HepG2 (cell line): ENCODE measurements around the gene RABEP2. TPM values are rescaled to one million over a fixed set of nuclear protein-coding genes. Genes with fewer than 3 reads are reported as not detected.

Experiments
- MIER2 ChIP-seq: IDR thresholded peaks from 2 replicates; pipeline ENCODE4 v1.6.1; 2016; ENCODE audit warnings: missing biosample characterization, missing genetic modification reagents
- PPARG ChIP-seq: conservative IDR thresholded peaks from 2 replicates; pipeline ENCODE4 v1.6.1; 2016; ENCODE audit warnings: missing biosample characterization, missing genetic modification reagents
- REL ChIP-seq: sonication (generic); formaldehyde crosslinking; conservative IDR thresholded peaks from 2 replicates; pipeline ENCODE4 v1.8.0; 2022; ENCODE audit warnings: mild to moderate bottlenecking, missing genetic modification reagents, moderate library complexity
- TEAD3 ChIP-seq: optimal IDR thresholded peaks from 2 replicates; pipeline ENCODE3; 2016; ENCODE audit warnings: borderline replicate concordance
- TFE3 ChIP-seq: IDR thresholded peaks from 2 replicates; pipeline ENCODE4 v1.6.1; 2016
- ZGPAT ChIP-seq: IDR thresholded peaks from 2 replicates; pipeline ENCODE4 v1.6.1; 2016; ENCODE audit warnings: mild to moderate bottlenecking
- ZMYM3 ChIP-seq: sonication (generic); formaldehyde crosslinking; IDR thresholded peaks from 2 replicates; pipeline ENCODE4 v1.5.1; 2020; ENCODE audit warnings: mild to moderate bottlenecking, missing genetic modification reagents
- ZNF382 ChIP-seq: sonication (generic); formaldehyde crosslinking; IDR thresholded peaks from 2 replicates; pipeline ENCODE4 v1.5.0; 2020; ENCODE audit warnings: missing genetic modification reagents, mild to moderate bottlenecking, borderline replicate concordance
- ZNF761 ChIP-seq: sonication (generic); formaldehyde crosslinking; conservative IDR thresholded peaks from 2 replicates; pipeline ENCODE4 v1.4.0; 2020; ENCODE audit warnings: mild to moderate bottlenecking, missing genetic modification reagents
- polyA plus RNA-seq, 8 experiments: library from polyadenylated mRNA; depleted of rRNA in 3 of 8; stranded (reverse) in 7 of 8; unstranded in 1 of 8; fragments of >200 nt; fragmentation: Illumina TruSeq in 4 of 8; extraction: Trizol in 4 of 8; gene quantifications; 2 replicates each; pipeline versions ENCODE4 v1.2.1 to v1.2.3, GENCODE V29; 2011 to 2016; ENCODE audit warnings: low read depth in 4 of 8, missing spikeins in 1 of 8, mixed read lengths in 1 of 8; ENCODE audit not compliant: insufficient read depth in 1 of 8
- total RNA-seq, 5 experiments: library from RNA; depleted of rRNA; stranded (reverse); fragments of >200 nt; fragmentation: Illumina TruSeq; extraction: Trizol; gene quantifications; 2 replicates each; pipeline ENCODE4 v1.2.3, GENCODE V29; 2016; ENCODE audit warnings: low read depth in 1 of 5
- TF ChIP-seq, protein P1 (sequence below): sonication (generic); formaldehyde crosslinking; IDR thresholded peaks from 2 replicates; pipeline ENCODE4 v1.4.0; 2020; ENCODE audit warnings: missing genetic modification reagents, borderline replicate concordance
- TF ChIP-seq, protein P2 (sequence below): sonication (generic); formaldehyde crosslinking; IDR thresholded peaks from 2 replicates; pipeline ENCODE4 v1.9.0; 2021; ENCODE audit warnings: mild to moderate bottlenecking, missing genetic modification reagents
- TF ChIP-seq, protein P3 (sequence below): sonication (generic); formaldehyde crosslinking; IDR thresholded peaks from 2 replicates; pipeline ENCODE4 v1.8.0; 2022; ENCODE audit warnings: mild to moderate bottlenecking, missing genetic modification reagents; ENCODE audit not compliant: insufficient replicate concordance
- TF ChIP-seq, protein P4 (sequence below): sonication (generic); formaldehyde crosslinking; IDR thresholded peaks from 2 replicates; pipeline ENCODE4 v1.4.0; 2020; ENCODE audit warnings: low read depth, mild to moderate bottlenecking, missing genetic modification reagents

The RABEP2 gene
- total and polyA plus RNA-seq, 2 of the 13 experiments (the other 11 are each of a cell fraction or from before 2014, with no cell fraction given) = 10.8 to 18.4 TPM

GRCh38 chr16:28974437-28975157 is 49.6 kb upstream of the RABEP2 start, which contains the start of gene SPNS1 (continued):
- TF ChIP-seq, protein P1, sequence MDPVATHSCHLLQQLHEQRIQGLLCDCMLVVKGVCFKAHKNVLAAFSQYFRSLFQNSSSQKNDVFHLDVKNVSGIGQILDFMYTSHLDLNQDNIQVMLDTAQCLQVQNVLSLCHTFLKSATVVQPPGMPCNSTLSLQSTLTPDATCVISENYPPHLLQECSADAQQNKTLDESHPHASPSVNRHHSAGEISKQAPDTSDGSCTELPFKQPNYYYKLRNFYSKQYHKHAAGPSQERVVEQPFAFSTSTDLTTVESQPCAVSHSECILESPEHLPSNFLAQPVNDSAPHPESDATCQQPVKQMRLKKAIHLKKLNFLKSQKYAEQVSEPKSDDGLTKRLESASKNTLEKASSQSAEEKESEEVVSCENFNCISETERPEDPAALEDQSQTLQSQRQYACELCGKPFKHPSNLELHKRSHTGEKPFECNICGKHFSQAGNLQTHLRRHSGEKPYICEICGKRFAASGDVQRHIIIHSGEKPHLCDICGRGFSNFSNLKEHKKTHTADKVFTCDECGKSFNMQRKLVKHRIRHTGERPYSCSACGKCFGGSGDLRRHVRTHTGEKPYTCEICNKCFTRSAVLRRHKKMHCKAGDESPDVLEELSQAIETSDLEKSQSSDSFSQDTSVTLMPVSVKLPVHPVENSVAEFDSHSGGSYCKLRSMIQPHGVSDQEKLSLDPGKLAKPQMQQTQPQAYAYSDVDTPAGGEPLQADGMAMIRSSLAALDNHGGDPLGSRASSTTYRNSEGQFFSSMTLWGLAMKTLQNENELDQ (CRISPR knock-in tag) = no peak
- TF ChIP-seq ZNF761 (CRISPR knock-in tag) = peak; percentile 95
- peak; percentile 65 for TF ChIP-seq TEAD3 (CRISPR knock-in tag)
- TF ChIP-seq PPARG = 0 out of 2 replicates have a peak, but pooled peaks have one; percentile 29
- no peak; the same call in 1 of the 2 replicates for TF ChIP-seq ZMYM3
- peak; percentile 45; the same call in 1 of the 2 replicates for TF ChIP-seq MIER2 (CRISPR knock-in tag)
- no peak for TF ChIP-seq ZNF382
- TF ChIP-seq ZGPAT (CRISPR knock-in tag) = peak; percentile 99
- TF ChIP-seq, protein P2, sequence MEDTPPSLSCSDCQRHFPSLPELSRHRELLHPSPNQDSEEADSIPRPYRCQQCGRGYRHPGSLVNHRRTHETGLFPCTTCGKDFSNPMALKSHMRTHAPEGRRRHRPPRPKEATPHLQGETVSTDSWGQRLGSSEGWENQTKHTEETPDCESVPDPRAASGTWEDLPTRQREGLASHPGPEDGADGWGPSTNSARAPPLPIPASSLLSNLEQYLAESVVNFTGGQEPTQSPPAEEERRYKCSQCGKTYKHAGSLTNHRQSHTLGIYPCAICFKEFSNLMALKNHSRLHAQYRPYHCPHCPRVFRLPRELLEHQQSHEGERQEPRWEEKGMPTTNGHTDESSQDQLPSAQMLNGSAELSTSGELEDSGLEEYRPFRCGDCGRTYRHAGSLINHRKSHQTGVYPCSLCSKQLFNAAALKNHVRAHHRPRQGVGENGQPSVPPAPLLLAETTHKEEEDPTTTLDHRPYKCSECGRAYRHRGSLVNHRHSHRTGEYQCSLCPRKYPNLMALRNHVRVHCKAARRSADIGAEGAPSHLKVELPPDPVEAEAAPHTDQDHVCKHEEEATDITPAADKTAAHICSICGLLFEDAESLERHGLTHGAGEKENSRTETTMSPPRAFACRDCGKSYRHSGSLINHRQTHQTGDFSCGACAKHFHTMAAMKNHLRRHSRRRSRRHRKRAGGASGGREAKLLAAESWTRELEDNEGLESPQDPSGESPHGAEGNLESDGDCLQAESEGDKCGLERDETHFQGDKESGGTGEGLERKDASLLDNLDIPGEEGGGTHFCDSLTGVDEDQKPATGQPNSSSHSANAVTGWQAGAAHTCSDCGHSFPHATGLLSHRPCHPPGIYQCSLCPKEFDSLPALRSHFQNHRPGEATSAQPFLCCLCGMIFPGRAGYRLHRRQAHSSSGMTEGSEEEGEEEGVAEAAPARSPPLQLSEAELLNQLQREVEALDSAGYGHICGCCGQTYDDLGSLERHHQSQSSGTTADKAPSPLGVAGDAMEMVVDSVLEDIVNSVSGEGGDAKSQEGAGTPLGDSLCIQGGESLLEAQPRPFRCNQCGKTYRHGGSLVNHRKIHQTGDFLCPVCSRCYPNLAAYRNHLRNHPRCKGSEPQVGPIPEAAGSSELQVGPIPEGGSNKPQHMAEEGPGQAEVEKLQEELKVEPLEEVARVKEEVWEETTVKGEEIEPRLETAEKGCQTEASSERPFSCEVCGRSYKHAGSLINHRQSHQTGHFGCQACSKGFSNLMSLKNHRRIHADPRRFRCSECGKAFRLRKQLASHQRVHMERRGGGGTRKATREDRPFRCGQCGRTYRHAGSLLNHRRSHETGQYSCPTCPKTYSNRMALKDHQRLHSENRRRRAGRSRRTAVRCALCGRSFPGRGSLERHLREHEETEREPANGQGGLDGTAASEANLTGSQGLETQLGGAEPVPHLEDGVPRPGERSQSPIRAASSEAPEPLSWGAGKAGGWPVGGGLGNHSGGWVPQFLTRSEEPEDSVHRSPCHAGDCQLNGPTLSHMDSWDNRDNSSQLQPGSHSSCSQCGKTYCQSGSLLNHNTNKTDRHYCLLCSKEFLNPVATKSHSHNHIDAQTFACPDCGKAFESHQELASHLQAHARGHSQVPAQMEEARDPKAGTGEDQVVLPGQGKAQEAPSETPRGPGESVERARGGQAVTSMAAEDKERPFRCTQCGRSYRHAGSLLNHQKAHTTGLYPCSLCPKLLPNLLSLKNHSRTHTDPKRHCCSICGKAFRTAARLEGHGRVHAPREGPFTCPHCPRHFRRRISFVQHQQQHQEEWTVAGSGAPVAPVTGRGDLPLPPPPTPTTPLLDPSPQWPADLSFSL (CRISPR knock-in tag) = 0 out of 2 replicates have a peak, but pooled peaks have one; percentile 34
- TF ChIP-seq, protein P3, sequence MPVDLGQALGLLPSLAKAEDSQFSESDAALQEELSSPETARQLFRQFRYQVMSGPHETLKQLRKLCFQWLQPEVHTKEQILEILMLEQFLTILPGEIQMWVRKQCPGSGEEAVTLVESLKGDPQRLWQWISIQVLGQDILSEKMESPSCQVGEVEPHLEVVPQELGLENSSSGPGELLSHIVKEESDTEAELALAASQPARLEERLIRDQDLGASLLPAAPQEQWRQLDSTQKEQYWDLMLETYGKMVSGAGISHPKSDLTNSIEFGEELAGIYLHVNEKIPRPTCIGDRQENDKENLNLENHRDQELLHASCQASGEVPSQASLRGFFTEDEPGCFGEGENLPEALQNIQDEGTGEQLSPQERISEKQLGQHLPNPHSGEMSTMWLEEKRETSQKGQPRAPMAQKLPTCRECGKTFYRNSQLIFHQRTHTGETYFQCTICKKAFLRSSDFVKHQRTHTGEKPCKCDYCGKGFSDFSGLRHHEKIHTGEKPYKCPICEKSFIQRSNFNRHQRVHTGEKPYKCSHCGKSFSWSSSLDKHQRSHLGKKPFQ = peak; percentile 86
- TF ChIP-seq REL = 0 out of 2 replicates have a peak, but pooled peaks have one; percentile 30
- peak; percentile 100 for TF ChIP-seq TFE3 (CRISPR knock-in tag)
- TF ChIP-seq, protein P4, sequence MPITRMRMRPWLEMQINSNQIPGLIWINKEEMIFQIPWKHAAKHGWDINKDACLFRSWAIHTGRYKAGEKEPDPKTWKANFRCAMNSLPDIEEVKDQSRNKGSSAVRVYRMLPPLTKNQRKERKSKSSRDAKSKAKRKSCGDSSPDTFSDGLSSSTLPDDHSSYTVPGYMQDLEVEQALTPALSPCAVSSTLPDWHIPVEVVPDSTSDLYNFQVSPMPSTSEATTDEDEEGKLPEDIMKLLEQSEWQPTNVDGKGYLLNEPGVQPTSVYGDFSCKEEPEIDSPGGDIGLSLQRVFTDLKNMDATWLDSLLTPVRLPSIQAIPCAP (CRISPR knock-in tag) = 0 out of 2 replicates have a peak, but pooled peaks have one; percentile 73
